ENCODE results near the gene KRTAP5-10.
A peak's percentile ranks its signal among the peaks of the same experiment; 100 is the strongest.
"Not testable (repeated sequence)": the region's sequence is repeated elsewhere in the genome, so short reads cannot be mapped to it uniquely, and the experiment has no call there.

The KRTAP5-10 gene, protein sequence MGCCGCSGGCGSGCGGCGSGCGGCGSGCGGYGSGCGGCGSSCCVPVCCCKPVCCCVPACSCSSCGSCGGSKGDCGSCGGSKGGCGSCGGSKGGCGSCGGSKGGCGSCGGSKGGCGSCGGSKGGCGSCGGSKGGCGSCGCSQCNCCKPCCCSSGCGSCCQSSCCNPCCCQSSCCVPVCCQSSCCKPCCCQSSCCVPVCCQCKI
- total RNA-seq = 0 to 0.24 (median 0) reads per million in 9 experiments

DNA sequence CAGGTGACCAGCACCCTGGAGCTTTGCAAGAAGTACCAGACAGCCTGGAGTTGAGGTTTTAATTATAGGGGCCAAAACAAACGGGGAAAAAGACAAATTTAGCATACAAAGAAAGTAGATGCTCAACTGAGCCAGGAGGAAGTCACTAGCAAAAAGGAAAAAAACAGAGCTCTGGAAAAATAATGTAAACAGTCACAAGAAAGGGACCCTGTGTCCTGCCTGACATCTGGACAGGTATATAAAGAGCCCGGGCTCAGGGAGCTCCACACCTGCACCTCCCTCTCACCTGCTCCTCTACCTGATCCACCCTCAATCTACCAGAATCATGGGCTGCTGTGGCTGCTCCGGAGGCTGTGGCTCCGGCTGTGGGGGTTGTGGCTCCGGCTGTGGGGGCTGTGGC is at the start of gene KRTAP5-10:
KRTAP5-10 (plus strand) TSS at position 301 of the 400 bp plus-strand sequence; CDS start at position 326, 25 bp downstream.
- Mint-ChIP-seq H3K27ac (no peak within 1 kb of the TSS), H3K4me1 (ENCODE audit: low read depth in 2 of 2) (peaks cover 0 to 2% of the 10 kb centered on the region in 2 donors), H3K27me3 (peaks cover 52 to 60% of the 10 kb centered on the region in 2 donors), H3K36me3 (ENCODE audit: insufficient read depth) (no peaks in the 10 kb centered on the region), H3K9me3 (no peaks in the 10 kb centered on the region), H3K4me3 (no peak within 1 kb of the TSS)
- ATAC-seq (replicated peaks) (no peak), DNase-seq (no peak)

DNA sequence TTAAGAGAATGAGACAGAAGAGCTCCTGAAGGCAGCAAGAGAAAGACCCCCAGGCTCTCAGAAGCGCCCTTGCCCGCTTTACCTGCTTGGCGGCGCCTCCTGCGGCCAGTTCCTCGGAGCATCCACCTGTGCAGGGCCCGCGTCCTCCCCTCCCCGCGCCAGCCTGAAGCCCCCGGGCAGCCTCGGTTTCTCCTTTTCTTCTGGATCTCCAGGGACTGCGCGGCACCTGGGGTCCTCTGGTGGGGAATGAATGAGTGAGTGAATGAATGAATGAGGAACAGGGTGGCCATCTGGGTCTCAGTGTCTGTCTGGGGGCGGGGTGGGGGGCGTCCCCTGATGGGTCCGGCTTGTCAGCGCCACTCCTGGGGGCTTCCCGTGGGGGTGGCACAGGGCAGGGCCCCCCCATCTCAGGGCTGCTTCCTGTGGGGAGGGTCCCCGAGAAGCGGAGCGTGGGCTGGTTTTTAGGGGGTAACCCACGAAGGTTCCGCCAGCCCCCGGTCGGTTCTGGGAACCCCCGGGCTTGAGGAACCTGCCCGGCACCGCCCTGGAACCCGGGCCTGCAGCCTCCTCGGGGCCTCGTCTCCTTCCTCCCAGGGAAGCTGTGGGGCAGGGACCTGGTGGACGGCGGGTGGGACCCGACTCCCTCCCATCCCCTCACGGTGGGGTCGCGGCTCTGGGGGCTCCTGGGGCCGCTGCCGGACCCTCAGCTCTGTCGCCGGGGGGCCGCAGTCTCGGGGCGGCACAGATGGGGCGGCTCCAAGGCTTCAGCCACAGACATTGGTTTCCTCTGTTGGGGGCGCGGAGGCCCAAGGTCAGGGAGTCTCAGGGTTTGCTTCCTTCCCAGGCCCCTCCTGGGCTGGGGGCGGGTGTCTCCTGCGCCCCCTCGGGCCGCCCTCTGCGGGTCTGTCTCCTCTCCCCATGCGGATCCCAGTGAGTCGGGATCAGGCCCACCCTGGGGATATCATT is 46.6 kb upstream of the KRTAP5-10 start:
- Mint-ChIP-seq H3K27ac (no peak overlapping the region), H3K36me3 (ENCODE audit: insufficient read depth) (peaks cover 5% of the 10 kb centered on the region), H3K4me3 (no peak overlapping the region), H3K4me1 (ENCODE audit: low read depth in 2 of 2) (no peaks in the 10 kb centered on the region), H3K9me3 (peaks cover 0 to 11% of the 10 kb centered on the region in 2 donors), H3K27me3 (no peaks in the 10 kb centered on the region)
- DNase-seq = no peak
- no peak for ATAC-seq (replicated peaks)

DNA sequence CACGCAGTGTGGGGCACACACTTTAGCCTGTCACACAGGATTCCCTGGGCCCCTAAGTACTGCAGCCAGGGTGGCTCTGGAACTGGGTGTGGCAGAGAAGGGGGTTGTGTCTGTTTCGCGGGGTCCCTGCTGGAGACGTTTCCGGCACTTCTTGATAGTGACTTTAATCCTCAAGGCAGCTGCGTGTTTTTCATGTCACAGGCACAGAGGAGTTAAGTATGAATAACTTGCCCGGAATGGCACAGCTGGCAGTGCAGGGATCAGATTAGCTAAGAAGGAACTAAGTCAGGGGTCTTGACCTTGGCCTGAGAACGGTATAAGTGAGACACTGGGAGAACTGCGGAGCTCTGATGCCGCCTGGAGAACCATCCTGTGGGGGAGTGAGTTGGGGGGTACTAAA is 45.8 kb upstream of the KRTAP5-10 start:
- no peak for DNase-seq
- Mint-ChIP-seq H3K27ac (no peak overlapping the region), H3K4me3 (no peak overlapping the region), H3K27me3 (no peaks in the 10 kb centered on the region), H3K9me3 (peaks cover 0 to 7% of the 10 kb centered on the region in 2 donors), H3K36me3 (ENCODE audit: insufficient read depth) (peaks cover 5% of the 10 kb centered on the region), H3K4me1 (ENCODE audit: low read depth in 2 of 2) (no peaks in the 10 kb centered on the region)
- no peak for ATAC-seq (replicated peaks)

DNA sequence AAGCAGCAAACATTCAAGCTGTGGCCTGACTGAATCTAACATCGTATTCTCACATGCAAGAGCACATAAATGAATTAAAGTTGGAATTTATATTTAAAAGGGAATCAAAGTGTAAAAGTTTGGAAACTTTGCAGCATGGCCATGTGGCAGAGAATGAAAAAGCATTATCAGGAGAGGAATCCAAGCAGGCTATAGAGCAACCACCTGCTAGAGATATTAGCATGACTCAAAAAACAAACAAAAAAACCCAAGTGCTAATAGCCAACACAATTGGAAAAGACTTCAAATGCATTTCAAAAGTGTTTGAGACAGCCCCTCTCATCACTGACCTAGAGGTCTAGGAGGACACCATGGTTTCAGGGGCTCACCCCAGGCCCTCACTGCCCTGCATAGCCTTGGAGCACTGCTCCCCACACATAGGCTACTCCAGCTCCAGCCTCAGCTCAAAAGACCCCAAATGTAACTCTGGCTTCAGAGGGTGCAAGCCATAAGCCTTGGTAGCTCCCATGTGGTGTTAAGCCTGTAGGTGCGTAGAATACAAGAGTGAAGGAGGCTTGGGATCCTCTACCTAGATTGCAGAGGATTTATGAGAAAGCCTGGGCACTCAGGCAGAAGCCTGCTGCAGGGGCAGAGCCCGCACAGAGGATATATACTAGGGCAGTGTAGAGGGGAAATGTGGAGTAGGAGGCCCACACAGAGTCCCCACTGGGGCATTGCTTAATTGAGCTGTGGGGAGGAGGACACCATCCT is 40.0 kb upstream of the KRTAP5-10 start:
- H3K4me1 Mint-ChIP-seq (ENCODE audit: low read depth in 2 of 2) = no peaks in the 10 kb centered on the region
- peaks cover 16 to 36% of the 10 kb centered on the region in 2 donors for H3K27me3 Mint-ChIP-seq
- DNase-seq (no peak), ATAC-seq (replicated peaks) (no peak)
- H3K9me3 Mint-ChIP-seq = peaks cover 0 to 7% of the 10 kb centered on the region in 2 donors
- no peak overlapping the region for H3K4me3 Mint-ChIP-seq
- H3K36me3 Mint-ChIP-seq (ENCODE audit: insufficient read depth) = peaks cover 2% of the 10 kb centered on the region
- no peak overlapping the region for H3K27ac Mint-ChIP-seq

DNA sequence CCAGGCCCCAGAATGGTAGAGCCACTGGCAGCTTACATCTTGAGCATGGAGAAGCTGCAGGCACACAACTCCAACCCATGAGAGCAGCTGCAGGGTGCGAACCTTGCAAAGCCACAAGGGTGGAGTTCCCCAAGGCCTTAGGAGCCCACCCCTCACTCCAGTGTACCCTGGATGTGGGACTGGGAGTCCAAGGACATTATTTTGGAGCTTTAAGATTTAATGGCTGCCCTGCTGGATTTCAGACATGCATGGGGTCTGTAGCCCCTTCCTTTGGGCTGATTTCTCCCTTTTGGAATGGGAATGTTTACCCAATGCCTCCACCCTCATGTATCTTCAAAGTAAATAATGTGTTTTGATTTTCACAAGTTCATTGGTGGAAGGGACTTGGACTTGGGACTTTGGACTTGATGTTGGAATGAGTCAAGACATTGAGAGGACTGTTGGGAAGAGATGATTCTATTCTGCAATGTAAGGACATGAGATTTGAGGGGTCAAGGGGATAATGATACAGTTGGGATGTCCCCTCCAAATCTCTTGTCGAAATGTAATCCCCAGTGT is 39.3 kb upstream of the KRTAP5-10 start:
- Mint-ChIP-seq H3K4me3 (no peak overlapping the region), H3K4me1 (ENCODE audit: low read depth in 2 of 2) (no peaks in the 10 kb centered on the region), H3K9me3 (peaks cover 0 to 7% of the 10 kb centered on the region in 2 donors), H3K36me3 (ENCODE audit: insufficient read depth) (no peaks in the 10 kb centered on the region), H3K27ac (no peak overlapping the region), H3K27me3 (peaks cover 16 to 42% of the 10 kb centered on the region in 2 donors)
- DNase-seq (no peak), ATAC-seq (replicated peaks) (no peak)

DNA sequence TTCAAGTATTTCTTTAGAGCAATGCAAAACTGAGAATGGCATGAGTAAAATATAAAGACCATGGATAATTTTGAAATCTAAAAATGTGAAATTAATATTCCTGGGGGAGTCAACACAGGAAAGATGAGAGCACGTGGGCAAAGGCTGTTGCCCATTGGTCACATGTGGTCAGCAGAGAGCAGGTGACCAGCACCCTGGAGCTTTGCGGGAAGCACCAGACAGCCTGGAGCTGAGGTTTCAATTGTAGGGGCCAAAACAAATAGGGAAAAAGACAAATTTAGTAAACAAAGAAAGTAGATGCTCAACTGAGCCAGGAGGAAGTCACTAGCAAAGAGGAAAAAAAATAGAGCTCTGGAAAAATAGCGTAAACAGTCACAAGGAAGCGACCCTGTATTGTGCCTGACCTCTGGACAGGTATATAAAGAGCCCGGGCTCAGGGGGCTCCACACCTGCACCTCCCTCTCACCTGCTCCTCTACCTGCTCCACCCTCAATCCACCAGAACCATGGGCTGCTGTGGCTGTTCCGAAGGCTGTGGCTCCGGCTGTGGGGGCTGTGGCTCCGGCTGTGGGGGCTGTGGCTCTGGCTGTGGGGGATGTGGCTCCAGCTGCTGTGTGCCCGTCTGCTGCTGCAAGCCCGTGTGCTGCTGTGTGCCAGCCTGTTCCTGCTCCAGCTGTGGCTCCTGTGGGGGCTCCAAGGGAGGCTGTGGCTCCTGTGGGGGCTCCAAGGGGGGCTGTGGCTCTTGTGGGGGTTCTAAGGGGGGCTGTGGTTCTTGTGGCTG is 38.4 kb upstream of the KRTAP5-10 start, which contains the start of gene KRTAP5-7:
KRTAP5-7 (plus strand) TSS at position 472 of the 780 bp plus-strand sequence; CDS start at position 506, 34 bp downstream.
- ATAC-seq (replicated peaks); H3K4me1 Mint-ChIP-seq (ENCODE audit: low read depth in 2 of 2); H3K4me3 Mint-ChIP-seq; H3K9me3 Mint-ChIP-seq; DNase-seq; H3K36me3 Mint-ChIP-seq (ENCODE audit: insufficient read depth); H3K27ac Mint-ChIP-seq: not testable (repeated sequence)
- H3K27me3 Mint-ChIP-seq = peaks cover 16 to 51% of the 10 kb centered on the region in 2 donors

DNA sequence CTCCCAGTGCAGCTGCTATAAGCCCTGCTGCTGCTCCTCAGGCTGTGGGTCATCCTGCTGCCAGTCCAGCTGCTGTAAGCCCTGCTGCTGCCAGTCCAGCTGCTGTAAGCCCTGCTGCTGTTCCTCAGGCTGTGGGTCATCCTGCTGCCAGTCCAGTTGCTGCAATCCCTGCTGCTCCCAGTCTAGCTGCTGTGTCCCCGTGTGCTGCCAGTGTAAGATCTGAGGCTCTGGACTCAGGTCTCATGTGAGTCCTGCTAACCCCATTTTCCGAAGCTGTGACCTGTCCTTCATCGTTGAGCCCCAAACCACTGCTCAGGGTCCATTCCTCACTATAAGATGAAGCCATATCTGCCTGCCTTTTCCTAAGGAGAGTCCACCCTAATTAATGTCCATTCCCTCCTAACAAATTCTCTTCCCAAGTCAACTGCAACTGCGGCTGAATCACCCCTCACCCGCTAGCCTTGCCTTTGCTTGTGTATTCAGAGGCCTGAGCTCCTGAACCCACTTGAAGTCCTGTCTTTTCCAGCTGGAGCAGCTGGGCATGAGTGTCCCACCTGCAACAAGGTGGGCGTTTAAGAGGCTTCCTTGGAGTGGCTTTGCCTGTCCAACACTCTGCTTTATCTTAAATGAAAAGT is 37.7 kb upstream of the KRTAP5-10 start:
- Mint-ChIP-seq H3K27me3 (peaks cover 16 to 57% of the 10 kb centered on the region in 2 donors), H3K4me1 (ENCODE audit: low read depth in 2 of 2) (no peaks in the 10 kb centered on the region), H3K9me3 (no peaks in the 10 kb centered on the region), H3K4me3 (no peak overlapping the region), H3K27ac (no peak overlapping the region), H3K36me3 (ENCODE audit: insufficient read depth) (no peaks in the 10 kb centered on the region)
- DNase-seq = no peak
- no peak for ATAC-seq (replicated peaks)

DNA sequence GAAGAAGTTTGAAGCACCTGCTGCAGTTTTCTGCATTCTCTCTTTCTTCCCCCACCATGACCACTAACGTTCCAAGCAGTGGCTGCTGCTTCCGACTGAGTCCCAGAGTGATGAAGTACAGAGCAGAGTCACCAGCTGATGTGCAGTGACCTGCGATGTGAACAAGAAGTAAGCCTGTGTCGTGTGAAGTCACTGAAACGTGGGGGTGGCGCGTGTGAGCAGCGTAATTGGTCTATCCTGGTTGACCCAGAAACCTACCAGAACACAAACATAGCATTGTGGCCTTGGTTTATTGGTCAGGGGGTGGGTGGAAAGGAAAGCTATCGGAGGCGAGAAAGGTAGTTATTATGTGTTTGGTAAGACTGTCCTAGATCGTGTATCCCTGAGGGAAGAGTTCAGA is 34.8 kb upstream of the KRTAP5-10 start:
- DNase-seq (no peak), ATAC-seq (replicated peaks) (peak; percentile 37)
- Mint-ChIP-seq H3K4me3 (no peak overlapping the region), H3K9me3 (no peaks in the 10 kb centered on the region), H3K27me3 (peaks cover 16 to 61% of the 10 kb centered on the region in 2 donors), H3K27ac (no peak overlapping the region), H3K4me1 (ENCODE audit: low read depth in 2 of 2) (no peaks in the 10 kb centered on the region), H3K36me3 (ENCODE audit: insufficient read depth) (no peaks in the 10 kb centered on the region)

DNA sequence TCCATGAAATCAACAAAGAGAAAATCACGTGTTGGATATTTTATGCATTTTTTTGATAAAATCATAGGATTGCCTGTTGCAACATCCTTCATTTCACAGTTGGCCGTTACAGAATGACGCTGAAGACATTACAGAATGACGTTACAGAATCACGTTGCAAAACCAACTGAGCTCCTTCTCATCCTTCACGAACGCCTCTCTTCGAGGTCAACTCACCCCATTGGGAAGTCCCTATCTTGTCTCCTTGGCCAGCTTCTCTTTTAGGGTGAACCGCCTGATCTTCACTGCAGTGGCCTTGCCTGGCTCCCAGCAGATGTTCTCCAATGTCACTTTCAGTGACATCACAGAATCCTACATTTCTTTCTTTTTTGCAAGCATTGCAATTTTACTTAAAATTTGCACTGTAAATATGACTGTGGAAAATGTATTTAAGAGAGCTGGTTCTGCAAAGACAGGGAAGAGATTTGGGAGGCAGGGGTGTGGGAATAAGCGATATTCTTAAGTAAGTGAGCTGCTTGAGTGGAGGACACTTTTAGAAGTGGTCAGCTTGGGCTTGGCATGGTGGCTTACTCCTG is 33.2 kb upstream of the KRTAP5-10 start:
- Mint-ChIP-seq H3K27ac (no peak overlapping the region), H3K4me1 (ENCODE audit: low read depth in 2 of 2) (no peaks in the 10 kb centered on the region), H3K36me3 (ENCODE audit: insufficient read depth) (no peaks in the 10 kb centered on the region), H3K27me3 (peaks cover 11 to 61% of the 10 kb centered on the region in 2 donors), H3K9me3 (no peaks in the 10 kb centered on the region), H3K4me3 (no peak overlapping the region)
- DNase-seq (no peak), ATAC-seq (replicated peaks) (no peak)

DNA sequence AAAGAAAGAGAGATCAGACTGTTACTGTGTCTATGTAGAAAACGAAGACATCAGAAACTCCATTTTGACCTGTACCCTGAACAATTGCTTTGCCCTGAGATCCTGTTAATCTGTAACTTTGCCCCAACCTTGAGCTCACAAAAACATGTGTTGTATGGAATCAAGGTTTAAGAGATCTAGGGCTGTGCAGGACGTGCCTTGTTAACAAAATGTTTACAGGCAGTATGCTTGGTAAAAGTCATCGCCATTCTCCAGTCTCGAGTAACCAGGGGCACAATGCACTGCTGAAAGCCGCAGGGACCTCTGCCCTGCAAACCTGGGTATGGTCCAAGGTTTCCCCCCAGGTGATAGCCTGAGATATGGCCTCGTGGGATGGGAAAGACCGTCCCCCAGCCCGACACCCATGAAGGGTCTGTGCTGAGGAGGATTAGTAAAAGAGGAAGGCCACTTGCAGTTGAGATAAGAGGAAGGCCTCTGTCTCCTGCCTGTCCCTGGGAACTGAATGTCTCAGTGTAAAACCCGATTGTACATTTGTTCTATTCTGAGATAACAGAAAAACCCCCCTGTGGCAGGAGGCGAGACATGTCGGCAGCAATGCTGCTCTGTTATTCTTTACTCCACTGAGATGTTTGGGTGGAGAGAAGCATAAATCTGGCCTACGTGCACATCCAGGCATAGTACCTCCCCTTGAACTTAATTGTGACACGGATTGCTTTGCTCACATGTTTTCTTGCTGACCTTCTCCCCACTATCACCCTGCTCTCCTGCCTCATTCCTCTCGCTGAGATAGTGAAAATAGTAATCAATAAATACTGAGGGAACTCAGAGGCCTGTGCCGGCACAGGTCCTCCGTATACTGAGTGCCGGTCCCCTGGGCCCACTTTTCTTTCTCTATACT is 30.4 kb upstream of the KRTAP5-10 start:
- not testable (repeated sequence) for DNase-seq; H3K36me3 Mint-ChIP-seq (ENCODE audit: insufficient read depth); H3K4me1 Mint-ChIP-seq (ENCODE audit: low read depth in 2 of 2); H3K4me3 Mint-ChIP-seq; H3K9me3 Mint-ChIP-seq; ATAC-seq (replicated peaks)
- Mint-ChIP-seq H3K27me3 (peaks cover 20 to 66% of the 10 kb centered on the region in 2 donors), H3K27ac (peak overlapping the region in 1 of 2 donors; percentile 14)

DNA sequence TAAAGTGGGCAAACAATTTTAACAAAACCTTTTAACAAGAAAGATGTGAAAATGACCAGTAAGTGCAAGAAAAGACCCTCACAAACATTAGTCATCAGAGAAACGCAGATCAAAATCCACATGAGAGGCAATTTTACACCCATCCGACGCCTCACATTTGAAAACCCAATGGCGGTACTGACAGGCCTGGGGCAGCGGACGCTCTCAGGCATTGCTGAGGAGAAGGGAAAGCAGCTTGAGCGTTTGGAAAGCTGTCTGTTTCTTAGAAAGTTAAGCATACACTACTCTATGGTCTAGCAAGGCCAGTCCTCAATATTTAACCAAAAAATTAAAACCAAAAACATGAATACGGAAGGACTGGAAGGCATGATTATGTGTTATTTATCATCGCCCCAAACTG is 29.5 kb upstream of the KRTAP5-10 start:
- H3K27me3 Mint-ChIP-seq = peaks cover 23 to 68% of the 10 kb centered on the region in 2 donors
- no peak overlapping the region for H3K4me3 Mint-ChIP-seq
- H3K36me3 Mint-ChIP-seq (ENCODE audit: insufficient read depth) = no peaks in the 10 kb centered on the region
- H3K4me1 Mint-ChIP-seq (ENCODE audit: low read depth in 2 of 2) = no peaks in the 10 kb centered on the region
- ATAC-seq (replicated peaks) = no peak
- H3K9me3 Mint-ChIP-seq = peaks cover 1 to 5% of the 10 kb centered on the region in 2 donors
- no peak for DNase-seq
- H3K27ac Mint-ChIP-seq = no peak overlapping the region
